GM21717 (cell line): ENCODE measurements around the gene KLF15.
"Not testable (repeated sequence)": the region's sequence is repeated elsewhere in the genome, so short reads cannot be mapped to it uniquely, and the experiment has no call there.

ENCODE experiments used
- ATAC-seq: cut with Tn5 transposase; IDR thresholded peaks from one replicate; pipeline ENCODE4 v1.9.1; 2021; ENCODE audit warnings: mild to moderate bottlenecking, moderate library complexity; ENCODE audit not compliant: unreplicated experiment

The KLF15 gene

DNA sequence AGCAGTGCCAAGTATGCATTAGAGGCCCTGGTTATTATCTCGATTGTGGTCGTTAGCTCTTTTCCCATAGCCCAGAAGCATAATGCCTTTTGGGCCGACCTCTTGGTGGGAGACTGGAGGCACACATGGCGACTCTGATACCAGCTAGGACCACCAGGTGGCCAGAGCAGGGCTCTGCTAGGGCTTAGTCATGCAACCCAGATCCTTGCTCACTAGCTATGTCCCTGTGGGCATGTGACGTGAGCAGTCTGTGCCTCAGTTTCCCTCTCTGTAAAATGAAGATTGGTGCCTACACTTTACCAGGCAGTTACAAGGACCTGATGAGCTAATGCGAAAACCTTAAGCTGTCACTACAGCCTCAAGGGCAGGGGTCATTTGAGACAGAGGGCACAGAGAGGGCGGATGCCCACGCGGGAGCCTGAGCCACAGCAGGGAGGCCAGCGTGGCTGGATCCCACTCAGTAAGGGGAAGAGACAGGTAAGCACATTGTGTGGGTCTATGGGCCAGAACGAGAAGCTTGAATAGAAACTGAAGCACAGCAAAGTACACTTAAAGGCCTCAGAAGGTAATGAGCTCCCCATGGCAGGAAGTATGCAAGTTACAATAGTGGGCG lies 8.8 kb downstream of the KLF15 start:
- ATAC-seq = no peak

DNA sequence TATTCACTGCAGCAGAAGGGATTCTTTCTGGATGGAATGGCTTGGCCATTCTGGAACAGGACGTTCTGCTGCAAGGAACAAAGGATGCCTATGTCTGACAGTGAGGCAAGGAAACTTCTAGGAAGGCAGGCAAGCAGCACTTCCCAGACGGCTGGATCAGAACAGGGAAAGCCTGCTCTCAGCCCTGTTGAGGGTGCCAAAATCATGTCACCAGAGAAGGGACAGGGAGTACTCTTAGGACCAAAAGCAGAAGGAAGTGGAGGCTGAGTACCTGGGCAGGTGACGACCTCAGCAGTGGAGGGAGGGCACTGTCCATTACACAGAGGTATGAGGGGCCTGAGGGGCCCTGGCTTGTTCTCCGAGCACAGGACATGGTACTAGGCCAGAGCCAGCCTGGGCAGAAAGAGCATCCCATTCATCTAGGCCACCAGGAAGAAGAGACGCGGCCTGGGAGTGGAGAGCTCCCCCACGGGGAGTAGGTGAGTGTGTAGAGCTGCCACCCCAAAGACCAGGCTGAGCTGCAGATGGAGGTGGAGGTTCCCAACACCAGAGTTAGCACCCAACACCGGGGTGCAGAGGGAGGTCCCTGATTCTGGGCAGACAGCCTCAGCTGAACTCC lies 9.6 kb downstream of the KLF15 start:
- no peak for ATAC-seq

DNA sequence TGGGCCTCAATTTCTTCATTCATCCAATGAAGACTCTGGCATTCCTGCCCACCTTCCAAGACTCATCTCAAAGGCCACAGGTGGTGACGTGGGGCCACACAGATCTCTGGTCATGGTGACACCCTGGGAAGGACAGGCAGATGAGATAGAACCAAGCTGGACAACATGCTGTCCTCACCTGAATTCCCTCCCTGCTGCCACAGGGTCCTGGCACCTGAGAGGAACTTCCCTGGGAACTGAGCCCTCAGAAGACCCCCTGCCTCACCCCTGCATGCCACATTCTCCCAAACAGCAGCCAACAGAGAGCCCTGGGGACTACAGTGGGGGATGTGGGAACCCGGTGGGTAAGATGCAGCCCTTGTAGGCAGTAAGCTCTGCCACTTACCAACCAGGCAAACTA lies 10.7 kb downstream of the KLF15 start:
- ATAC-seq = no peak

DNA sequence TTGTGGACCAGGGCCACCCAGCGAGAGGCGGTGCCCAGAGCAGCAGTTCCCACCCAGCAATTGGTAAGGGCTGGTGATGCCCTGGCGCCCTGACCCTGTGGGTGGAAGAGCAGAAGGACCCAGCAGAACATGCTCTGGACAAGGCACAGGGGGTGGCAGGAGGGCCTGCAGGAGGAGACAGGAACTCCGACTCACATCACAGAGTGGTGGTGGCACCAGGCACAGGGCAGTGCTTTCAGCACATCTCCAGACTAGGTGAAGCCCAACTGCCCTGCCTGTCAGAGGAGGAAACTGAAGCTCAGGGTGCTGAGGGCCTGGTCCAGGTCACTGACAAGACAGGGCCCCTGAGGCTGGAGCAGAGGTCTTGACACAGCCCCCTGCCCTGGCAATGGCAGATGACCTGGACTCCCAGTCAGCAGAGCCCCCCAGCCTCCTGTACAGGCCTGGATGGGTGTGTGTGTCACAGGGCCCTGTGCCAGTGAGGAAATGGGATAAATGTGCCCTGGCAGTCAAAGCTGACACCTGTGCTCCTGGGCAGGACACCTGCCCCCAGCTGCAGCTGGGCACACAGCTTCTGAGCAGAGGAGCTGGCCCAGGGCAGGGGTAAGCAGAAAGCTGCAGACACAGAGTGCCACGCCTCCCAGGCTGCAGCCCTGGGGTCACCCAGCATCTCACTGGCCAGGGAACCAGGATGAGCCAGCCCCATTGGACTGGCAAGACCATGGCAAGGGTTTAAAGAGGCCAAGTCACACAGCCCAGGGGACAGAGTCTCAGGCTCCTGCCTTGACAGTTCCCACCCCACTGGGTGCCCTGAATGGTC lies 11.4 kb downstream of the KLF15 start:
- ATAC-seq = no peak

DNA sequence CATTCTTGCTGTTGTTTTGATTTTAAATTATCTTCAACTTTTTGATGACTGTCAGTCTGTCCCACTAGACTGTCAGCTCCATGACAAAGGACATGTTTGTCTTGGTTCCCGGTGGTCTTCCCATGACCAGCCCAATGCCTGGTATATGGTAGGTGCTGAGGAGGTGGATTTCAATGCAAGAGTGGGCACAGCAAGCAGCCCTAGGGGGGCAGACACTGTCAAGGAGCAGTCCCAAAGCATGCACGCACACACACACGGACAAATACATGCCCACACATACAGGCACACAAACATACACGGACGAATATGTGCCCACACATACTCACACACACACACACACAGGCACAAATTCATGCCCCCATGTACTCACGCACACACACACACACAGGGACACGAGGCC lies 12.0 kb downstream of the KLF15 start:
- ATAC-seq = no peak

DNA sequence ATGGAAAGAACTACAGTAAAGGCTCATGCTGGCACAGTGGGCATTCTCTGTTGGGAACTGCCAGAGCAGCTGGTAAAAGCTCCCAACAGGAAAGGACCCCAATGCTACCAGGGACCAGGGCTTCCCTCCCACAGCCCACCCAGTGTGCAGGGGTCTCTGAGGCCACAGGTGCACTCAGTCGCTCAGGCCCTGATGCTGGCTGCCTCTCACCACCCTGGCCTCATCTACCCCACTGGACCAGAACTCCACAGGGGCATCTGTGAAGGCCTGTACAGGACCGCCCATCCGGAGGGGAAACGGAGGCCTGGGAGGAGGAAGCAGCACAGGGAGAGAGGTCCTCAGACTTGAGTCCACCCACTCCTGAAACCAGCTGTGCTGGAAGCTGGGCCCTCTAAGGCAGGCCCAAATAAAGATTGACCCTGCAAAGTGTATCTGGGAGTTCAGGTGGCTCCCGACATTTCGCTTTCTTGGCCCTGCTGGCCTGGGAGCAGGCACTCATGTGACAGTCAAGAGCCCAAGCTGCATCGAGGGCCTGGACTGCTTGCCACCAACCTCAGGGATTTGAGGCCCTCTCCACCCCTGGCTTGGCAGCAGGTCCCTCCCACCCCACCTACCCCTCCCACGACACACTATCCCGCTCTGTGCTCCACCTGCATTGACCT lies 12.7 kb downstream of the KLF15 start:
- ATAC-seq = no peak

DNA sequence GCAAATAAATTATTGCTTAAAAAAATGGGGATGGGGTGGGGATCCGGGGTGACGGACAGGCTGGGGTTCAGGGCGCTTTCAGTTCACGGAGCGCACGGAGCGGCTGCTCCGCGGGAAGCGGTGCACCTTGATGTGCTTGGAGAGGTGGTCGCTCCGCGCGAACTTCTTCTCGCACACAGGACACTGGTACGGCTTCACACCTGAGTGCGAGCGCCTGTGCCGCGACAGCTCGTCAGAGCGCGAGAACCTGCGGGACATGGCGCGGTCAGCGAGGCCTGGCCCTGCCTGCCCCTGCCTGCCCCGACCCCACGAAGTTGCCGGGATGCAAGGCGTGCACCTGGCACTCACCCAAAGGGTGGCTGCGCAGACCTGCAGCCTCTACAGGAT lies 13.6 kb downstream of the KLF15 start:
- ATAC-seq = no peak

DNA sequence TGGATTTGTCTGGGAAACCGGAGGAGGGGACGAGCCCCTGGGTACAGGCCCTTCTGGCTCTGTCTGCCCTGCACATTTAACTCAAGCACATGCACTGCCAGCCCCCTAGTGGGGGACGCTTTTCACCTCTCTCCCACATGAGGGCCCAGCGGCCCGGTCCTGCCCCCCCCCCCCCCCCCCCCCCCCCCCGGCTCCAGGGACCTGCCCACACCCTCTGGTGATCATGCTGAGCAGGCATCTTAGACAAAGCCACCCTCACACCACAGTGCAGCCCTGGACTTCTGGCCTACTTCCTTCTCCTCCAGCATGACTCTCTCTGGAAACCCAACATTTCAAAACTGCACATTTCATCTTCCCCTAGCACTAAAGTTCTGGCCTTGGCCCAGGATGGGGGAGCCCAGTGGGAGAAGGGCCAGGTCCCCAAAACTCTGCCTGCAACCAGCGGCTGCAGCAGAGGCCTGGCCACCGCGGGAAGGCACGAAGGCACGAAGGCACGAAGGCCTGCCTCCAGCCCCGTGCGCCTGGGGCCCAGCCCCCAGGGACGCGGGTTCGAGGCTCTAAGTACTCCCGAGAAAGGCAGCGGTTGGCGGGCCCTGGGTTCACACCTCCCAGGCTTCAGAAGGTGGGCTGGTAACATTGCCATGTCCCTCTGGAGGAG lies 14.1 kb downstream of the KLF15 start:
- no peak for ATAC-seq

DNA sequence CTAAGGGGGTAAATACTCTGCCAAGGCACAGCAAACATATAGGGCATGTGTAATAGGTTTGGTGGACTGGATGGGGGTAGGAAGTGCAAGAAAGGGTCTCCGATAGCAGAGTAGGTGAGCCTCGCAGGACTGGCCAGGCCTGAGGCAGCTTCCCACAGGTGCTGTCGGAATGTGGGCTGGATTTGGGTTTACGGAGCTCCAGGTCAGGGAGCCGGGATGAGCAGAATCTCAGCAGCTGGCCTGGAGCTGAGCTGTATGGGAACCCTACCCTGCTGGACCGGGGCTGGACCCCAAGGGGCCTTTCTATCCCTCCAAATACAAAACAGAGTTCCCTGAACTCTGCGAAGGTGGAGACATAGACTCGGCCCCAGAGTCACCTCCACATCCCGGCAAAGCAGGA lies 15.0 kb downstream of the KLF15 start:
- ATAC-seq = no peak

DNA sequence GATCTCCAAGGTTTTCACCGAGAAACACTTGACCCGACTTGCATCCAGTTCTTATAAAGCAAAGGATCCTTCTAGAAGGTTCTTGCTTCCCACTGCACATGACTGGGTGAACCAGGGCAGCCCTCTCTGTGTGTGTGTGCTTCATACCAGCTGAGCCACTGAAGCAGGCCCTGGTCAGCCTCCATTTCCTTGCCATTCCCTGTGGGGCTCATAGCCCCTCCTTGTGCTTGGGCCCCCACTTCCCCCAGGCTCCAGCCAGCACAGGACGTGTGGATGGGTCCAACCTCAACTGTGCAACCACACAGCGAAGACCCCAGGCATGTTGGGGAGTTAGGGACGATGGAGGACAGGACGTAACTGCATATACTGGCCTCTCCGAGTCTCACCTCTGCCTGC lies 15.5 kb downstream of the KLF15 start:
- ATAC-seq = no peak

DNA sequence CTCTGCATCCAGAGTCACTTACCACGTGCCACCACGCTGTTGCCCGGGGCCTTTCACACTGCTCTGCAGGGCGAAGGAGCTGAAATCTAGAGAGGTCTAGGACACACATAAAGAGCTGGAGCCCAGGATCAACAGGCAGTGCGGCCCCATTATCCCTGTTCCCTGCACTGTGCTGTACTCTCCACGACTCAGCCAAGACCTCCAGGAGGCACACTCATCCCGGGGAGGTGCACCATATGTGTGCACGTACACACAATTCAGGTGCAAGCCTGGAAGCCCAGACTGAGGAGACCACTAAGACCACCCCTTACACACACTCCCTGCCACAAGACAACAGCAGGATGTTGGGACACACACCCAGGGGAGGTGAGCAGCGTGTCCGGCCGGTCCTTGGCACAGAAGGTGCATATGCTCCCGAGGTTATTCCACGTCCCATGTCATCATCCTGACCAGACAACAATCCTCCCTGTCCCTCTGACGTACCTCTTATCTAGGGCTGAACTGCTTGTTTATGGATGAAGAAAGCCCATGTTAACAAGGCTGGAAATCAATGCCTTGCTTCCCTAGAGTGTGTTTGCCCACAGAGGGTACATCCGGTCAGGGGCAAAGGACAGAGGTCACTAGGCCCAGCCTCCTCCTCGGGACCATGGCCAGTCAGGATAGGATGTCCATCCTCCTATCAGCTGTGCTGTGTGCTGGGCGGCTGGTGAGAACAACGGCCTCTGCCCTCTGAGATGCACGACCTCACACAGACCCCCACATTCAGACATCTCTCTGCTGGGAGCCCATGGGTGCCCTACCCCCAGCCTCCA lies 16.1 kb downstream of the KLF15 start:
- ATAC-seq = no peak

DNA sequence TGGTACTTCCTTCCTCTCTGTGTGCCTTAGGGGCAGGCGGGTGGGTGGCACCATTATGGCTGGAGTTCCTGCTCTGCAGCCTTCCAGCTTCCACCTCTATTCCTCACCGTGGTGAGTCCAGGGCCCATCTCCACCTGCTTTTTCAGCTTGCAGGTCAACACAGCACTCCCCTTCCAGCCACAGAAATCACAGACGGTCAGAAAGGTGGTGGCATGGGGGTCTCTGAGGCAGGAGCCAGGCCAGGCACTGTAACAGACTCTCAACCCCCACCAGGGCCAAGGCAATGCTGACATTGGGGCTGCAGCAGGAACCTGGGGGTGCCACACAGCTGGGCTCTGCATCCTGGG lies 16.6 kb downstream of the KLF15 start:
- no peak for ATAC-seq

DNA sequence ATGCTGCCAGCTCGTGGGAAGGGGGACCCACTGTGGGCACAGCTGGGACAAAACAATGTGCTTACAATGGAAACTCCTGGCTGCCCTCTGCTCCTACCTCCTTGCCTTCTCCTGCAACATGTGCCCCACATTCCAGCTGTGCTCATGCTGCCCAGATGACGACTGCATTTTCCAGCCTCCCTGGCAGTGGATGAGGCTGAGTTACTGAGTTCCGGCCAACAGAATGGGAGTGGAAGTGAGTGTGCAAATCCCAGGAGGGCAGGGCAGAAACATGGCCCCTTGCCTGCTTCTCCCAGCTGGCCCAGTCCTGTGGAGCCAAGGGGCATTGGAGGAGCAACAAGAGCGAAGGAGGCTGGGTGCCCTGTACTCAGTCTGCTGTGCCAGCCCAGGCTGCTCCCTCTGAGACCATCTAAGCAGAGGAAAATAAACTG lies 17.1 kb downstream of the KLF15 start:
- ATAC-seq = no peak

DNA sequence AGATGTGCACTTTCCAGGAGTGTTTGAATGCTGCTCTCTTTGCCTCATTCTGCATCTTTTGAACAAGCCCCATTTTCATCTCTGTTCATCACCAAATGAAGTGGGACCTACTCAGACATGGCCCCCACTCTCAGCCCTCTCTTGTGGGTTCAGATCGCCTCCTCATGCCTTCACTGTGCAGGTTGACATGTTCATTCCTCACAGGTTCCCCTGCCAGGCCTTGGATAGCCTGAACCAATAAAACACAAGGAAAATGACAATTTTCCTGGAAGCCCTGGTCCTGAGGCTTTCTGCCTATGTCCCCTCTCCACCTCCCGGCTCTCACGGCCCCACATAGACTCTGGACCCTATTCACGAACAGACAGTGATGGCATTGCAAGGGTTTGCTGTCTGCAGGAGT lies 17.7 kb downstream of the KLF15 start:
- ATAC-seq = no peak

DNA sequence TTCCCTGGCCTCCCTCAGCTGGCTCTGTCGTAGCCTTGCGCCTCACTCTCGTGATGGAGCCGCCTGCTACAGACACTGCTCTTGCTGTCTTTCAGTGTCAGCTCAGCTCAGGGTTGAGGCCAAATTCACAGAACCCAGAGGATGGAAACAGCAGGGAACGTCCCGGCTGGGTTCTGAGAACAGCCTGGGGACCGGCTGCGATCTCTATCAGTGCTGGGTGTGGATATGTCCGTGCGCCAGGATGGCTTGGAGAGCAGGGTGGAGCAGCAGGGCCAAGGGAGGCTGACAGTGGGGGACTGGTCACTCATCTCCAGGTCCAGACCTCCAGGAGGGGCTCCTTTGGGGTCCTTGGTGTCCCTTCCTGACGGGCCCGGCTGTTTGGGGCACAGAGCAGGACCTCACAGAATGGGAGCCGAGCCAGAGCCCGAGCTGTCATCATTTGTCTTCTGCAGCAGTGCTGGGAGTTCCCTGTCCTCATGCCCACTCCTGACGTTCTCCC lies 18.4 kb downstream of the KLF15 start:
- ATAC-seq = no peak

DNA sequence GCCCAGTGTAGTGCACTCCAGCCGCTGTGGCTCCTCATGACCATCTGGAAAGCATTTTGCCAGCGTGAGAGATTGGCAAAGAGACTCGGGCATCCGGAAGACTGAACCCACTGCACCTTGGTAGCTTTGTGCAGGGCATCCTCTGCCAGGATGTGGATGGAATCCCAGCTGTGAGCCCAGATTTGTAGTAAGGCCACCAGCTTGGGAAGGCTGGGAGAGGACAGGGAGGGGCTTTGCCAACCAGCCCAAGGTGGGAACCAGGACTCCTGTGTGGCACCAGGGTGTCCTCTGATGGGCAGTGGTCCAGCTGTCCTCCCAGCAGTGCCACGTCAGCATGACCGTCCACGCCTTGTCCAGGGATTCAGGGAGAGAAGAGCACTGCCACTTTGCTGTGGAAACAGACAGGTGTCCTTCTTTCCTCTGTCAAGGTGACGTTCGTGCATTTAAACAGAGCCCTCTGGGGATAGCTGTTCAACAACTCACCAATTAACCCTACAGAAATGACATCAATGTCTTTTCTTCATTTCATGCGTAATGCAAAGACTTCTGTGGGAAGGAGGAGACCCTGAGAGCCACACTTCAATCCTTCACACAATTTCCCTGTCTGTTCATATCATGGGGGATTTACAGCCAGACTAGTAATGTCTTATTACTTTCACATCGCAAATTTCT lies 19.1 kb downstream of the KLF15 start:
- no peak for ATAC-seq

DNA sequence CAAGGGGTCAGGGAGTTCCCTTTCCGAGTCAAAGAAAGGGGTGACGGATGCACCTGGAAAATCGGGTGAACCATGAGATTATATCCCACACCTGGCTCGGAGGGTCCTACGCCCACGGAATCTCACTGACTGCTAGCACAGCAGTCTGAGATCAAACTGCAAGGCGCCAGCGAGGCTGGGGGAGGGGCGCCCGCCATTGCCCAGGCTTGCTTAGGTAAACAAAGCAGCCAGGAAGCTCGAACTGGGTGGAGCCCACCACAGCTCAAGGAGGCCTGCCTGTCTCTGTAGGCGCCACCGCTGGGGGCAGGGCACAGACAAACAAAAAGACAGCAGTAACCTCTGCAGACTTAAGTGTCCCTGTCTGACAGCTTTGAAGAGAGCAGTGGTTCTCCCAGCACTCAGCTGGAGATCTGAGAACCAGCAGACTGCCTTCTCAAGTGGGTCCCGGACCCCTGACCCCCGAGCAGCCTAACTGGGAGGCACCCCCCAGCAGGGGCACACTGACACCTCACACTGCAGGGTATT lies 25.3 kb downstream of the KLF15 start:
- ATAC-seq = not testable (repeated sequence)

DNA sequence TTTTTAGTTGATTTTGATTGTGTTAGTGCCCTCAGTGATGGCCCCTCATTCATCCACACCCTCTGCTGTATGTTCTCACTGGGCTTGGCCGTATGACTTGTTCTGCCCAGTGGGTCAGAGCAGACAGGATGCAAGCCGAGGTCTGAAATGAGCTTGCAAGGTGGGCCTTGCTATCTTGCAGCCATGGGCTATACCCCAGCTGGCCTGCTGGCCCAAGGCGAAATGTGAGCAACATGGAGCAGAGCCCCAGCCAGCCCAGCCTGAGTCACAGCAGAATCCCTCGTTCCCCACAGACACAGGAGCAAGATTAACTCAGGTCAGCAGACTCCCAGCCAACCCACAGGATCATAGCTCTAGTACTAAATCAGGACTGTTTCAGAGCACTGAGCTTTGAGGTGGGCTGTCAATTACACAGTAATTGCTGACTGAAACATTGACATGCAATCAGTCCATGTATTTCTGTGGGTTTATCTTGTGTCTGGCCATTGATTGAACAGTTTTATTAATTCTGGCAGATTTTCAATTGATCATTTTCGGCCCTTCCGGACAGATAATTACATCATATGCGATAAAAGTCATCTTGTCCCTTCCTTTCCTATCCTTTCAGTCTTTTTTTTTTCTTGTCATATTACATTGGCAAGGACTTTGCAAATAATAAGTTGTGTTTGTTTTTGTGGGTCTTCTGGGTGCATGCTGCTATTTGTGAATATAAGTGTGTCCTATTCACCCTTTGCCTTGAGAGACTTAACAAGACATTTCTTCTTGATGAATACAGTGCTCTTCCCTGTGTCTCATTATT lies 27.1 kb downstream of the KLF15 start:
- ATAC-seq = no peak

DNA sequence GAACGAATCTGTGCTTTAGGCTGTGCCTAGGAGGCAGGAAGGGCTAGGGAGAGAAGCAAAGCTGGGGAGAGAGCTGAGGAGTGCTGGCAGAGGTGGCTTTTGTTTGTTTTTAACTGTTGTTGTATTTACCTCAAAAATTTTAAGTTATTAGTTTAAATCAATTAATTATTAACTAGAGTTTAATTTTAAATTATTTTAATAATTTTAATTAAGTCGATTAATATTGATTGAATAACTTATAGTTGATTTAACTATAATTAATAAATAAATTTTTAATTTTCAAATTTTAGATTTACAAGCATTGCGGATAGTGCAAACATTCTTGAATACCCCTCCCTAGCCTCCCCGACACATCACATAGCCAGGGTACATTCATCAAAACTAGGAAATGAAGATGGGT lies 30.6 kb downstream of the KLF15 start:
- ATAC-seq = no peak
